NCI-H2081 (cell line): ENCODE data around the gene OXA1L.
"Not testable (repeated sequence)": the region's sequence is repeated elsewhere in the genome, so short reads cannot be mapped to it uniquely, and the experiment has no call there.

Source experiments
- DNase-seq, 2 experiments: peaks; one replicate each; lab custom pipeline; 2025; lab: John Stamatoyannopoulos, UW

The OXA1L gene

GRCh38 chr14:22769369-22769768 is 2.9 kb downstream of the OXA1L start:
- no peak for DNase-seq

- DNase-seq, result no peak
These were observed 4.1 kb downstream of the OXA1L start for GRCh38 chr14:22770481-22771187.

- DNase-seq, result no peak
These were observed 6.2 kb downstream of the OXA1L start for GRCh38 chr14:22772725-22773124.

GRCh38 chr14:22773162-22774010 is 6.9 kb downstream of the OXA1L start:
- no peak for DNase-seq

- DNase-seq, result no peak
These were observed 7.7 kb downstream of the OXA1L start for GRCh38 chr14:22774011-22774706.

- DNase-seq, result no peak
These were observed 9.7 kb downstream of the OXA1L start for GRCh38 chr14:22776215-22776614.

GRCh38 chr14:22776849-22777248 is 10.4 kb downstream of the OXA1L start:
- DNase-seq, result not testable (repeated sequence)

GRCh38 chr14:22778084-22778483 is 11.6 kb downstream of the OXA1L start:
- DNase-seq, result no peak

GRCh38 chr14:22780105-22780679 is 13.7 kb downstream of the OXA1L start:
- no peak for DNase-seq

- no peak for DNase-seq
These were observed 14.4 kb downstream of the OXA1L start for GRCh38 chr14:22780941-22781300.

- DNase-seq, result no peak
These were observed 15.0 kb downstream of the OXA1L start for GRCh38 chr14:22781301-22781991.

- DNase-seq, result no peak
These were observed 20.2 kb downstream of the OXA1L start for GRCh38 chr14:22786685-22787084.

- DNase-seq, result no peak
These were observed 24.8 kb downstream of the OXA1L start for GRCh38 chr14:22791301-22791700.

- no peak for DNase-seq
These were observed 25.7 kb downstream of the OXA1L start for GRCh38 chr14:22792158-22792557.

GRCh38 chr14:22793550-22793949 is 27.1 kb downstream of the OXA1L start:
- DNase-seq, result not testable (repeated sequence)

GRCh38 chr14:22793976-22794375 is 27.5 kb downstream of the OXA1L start:
- DNase-seq, result no peak

GRCh38 chr14:22794551-22794951 is 28.1 kb downstream of the OXA1L start:
- no peak for DNase-seq

GRCh38 chr14:22796087-22796707 is 29.7 kb downstream of the OXA1L start:
- DNase-seq, result no peak

GRCh38 chr14:22797017-22797917 is 30.8 kb downstream of the OXA1L start:
- DNase-seq, result no peak

- DNase-seq, result no peak
These were observed 32.0 kb downstream of the OXA1L start for GRCh38 chr14:22798528-22798927.
